ENCODE data around the gene TBC1D3I.
"Not testable (repeated sequence)": the region's sequence is repeated elsewhere in the genome, so short reads cannot be mapped to it uniquely, and the experiment has no call there.

Gene TBC1D3I

DNA sequence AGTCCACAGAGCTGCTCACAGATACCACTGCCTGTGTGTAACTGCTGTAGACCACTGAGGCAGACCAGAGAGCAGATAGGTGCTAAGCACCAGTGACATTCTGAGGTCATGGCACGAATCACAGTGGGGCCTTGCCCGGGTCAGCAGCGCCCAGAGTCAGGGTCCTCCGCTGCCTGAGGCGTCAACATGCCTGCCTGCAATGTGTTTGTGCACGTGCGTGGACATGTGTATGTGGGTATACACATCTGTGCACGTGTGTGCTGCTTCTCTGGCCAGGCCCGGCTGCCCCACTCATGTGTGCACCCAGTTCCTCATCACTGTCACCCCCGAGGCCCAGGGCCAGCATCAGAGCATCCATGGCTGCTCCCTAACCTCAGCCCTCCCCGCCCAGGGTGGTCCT lies at the start of gene TBC1D3I:
TSS of gene TBC1D3I (minus strand) at position 101 of the 400 bp plus-strand sequence. CDS start 1,585 bp downstream, outside the sequence.
- not testable (repeated sequence) for DNase-seq (ENCODE audit: low read depth)

DNA sequence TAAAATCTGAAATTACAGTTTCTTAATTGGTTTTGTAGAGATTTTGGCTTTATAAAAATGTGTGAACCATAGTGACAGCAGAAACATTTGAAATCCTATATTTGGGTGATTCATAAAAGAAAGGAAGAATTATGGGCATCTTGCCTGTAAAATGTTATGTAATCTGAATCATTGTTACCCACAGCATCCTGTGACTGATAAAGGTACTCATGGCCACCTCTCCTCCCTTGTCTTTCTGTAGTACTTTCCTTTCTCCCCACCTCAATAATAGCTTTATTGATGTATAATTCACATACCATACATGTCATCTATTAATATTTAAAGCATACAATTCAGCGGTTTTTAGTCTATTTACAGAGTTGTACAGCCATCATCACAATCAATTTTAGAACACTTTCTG lies 30.8 kb upstream of the TBC1D3I start:
- DNase-seq (ENCODE audit: low read depth): not testable (repeated sequence)

DNA sequence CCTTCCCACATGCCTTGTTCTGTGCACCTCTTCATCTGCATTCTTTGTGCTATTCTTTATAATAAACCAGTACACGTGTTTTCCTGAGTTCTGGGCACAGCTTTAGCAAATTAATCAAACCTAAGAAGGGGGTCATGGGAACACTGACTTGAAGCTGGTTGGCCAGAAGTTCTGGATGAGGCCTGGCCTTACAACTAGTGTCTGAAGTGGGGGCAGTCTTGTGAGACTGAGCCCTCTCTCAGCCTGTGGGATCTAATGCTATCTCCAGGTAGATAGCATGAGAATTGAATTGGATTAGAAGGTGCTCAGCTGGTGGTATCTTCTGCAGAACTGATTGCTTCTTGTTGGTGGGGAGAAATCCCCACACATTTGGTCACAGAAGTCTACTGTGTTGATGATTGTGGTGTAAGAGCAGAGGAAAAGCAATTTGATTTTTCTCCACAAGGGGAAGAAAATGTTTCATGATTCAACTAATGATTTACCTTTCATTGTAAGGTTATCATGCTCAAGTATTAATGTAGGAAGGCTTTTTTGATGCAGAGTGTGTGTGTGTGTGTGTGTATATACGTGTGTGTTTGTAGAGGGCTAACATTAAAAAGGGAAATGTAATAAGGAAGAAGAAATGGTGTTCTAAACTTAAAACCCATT lies 25.7 kb upstream of the TBC1D3I start:
- DNase-seq (ENCODE audit: low read depth): not testable (repeated sequence)

DNA sequence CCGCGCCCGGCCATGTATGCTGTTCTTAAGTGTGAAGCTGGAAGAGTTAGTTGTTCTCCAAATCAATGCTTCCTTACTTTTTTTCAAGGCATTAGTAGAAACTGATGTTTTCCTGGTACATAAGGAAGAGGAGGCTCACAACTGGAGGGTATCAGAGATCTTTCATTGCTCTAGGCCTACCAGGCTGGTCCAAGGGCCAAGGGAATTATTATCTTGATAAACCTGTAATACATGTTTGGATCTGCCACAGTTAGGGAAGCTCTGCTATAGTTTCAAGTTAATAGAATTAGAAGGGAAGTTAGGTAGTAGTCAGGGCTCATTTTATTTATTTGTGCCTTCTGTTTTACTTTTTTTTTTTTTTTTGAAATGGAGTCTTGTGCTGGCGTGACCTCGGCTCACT lies 19.8 kb upstream of the TBC1D3I start:
- DNase-seq (ENCODE audit: low read depth): not testable (repeated sequence)

DNA sequence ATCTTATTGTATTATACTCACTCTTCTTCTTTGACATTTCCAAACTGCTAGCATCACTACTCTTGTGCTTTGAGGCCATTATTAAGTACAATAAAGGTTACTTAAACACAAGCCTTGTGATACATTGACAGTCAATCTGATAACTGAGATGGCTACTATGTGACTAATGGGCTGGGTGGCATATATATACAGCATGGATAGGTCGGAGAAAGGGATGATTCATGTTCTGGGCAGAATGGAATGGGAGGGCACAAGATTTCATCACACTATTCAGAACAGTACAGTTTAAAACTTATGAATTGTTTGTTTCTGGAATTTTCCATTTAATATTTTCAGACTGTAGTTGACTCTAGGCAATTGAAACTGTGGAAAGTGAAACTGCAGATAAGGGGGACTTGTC lies 18.9 kb upstream of the TBC1D3I start:
- DNase-seq (ENCODE audit: low read depth): not testable (repeated sequence)

DNA sequence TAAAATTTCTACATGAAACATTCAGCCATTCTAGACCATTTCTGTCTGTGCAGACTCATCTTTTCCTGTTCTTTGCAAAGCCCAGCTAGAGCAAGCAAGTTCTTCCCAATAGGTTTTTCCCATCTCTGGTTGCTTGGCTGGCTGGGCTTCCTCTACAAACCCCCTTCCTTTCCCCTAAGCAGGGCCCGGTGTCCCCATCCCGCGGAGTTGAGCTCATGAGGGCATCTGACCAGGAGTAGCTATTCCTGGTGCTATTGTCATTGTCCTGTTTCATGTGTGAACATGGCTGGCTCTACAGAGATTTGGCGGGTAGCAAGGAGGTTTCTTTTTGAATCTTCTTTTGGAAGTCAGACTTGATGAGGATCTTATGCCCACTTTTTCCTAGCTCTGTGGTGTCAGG lies 22.3 kb downstream of the TBC1D3I start:
- not testable (repeated sequence) for DNase-seq (ENCODE audit: low read depth)

DNA sequence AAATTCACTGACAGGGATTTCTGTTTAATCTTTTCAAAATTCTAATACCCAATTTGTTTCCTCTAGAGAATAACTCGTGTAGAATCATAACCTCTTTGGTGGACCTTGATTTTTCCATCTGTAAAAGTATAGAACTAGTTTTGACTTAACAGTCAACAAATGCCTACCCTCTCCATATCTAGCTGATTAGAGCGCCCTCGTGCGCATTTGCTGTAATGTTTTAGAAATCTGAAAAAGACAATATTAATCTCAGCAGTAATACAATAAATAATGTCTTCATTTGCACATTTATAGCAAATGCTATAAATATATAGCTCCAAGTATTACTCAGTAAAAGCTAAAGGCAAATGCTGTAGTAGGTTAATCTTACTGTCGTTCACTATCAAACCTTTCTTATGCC lies 34.7 kb downstream of the TBC1D3I start:
- DNase-seq (ENCODE audit: low read depth): not testable (repeated sequence)

DNA sequence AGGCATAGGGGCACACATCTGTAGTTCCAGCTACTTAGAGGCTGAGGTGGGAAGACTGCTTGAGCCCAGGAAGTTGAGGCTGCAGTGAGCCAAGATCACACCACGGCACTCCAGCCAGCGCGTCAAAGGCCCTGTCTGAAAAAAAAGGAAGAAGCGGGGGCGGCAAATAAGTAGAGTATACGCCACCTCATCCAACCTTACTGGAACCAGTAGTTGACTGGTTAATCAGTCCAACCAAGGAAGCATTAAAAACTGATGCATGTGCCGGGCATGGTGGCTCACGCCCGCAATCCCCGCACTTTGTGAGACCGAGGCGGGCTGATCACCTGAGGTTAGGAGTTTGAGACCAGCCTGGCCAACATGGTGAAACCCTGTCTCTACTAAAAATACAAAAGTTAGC lies 41.4 kb downstream of the TBC1D3I start:
- DNase-seq (ENCODE audit: low read depth): not testable (repeated sequence)

DNA sequence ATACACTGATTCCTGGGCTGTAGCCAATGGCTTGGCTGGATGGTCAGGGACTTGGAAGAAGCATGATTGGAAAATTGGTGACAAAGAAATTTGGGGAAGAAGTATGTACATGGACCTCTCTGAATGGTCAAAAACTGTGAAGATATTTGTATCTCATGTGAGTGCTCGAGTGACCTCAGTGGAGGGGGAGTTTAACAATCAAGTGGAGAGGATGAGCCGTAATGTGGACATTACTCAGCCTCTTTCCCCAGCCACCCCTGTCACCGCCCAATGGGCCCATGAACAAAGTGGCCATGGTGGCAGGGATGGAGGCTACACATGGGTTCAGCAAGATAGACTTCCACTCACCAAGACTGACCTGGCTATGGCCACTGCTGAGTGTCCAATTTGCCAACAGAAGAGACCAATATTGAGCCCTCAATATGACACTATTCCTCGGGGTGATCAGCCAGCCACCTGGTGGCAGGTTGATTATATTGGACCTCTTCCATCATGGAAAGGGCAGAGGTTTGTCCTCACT lies 42.7 kb downstream of the TBC1D3I start:
- not testable (repeated sequence) for DNase-seq (ENCODE audit: low read depth)

DNA sequence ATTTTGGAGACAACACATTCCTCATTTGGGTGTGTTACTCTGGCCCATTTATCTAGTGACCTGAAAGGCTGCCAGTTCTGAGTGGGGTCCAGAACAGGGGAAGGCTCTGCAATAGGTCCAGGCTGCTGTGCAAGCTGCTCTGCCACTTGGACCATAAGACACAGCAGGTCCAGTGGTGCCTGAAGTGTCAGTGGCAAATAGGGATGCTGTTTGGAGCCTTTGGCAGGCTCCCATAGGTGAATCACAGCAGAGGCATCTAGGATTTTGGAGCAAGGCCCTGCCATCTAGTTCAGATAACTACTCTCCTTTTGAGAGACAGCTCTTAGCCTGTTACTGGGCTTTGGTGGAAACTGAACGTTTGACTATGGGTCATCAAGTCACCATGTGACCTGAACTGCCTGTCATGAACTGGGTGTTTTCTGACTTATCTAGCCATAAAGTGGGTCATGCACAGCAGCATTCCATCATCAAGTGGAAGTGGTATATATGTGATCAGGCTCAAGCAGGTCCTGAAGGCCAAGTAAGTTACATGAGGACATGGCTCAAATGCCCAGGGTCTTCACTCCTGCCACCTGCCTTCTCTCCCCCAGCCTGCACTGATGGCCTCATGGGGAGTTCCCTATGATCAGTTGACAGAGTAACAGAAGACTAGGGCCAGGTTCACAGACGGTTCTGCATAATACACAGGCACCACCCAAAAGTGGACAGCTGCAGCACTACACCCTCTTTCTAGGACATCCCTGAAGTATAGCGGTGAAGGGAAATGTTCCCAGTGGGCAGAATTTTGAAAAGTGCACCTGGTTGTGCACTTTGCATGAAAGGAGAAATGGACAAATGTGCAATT lies 43.4 kb downstream of the TBC1D3I start:
- not testable (repeated sequence) for DNase-seq (ENCODE audit: low read depth)

DNA sequence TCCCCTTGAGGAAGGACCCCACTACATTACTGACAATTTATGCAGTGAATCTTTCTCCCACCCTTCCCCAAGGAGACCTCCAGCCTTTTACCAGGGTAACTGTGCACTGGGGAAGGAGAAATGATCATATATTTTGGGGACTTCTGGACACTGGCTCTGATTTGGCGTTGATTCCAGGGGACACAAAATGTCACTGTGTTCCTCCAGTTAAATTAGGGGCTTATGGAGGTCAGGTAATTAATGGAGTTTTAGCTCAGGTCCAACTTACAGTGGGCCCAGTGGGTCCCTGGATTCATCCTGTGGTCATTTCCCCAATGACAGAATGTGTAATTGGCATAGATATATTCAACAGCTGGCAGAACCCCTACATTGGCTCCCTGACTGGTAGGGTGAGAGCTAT lies 44.8 kb downstream of the TBC1D3I start:
- DNase-seq (ENCODE audit: low read depth): not testable (repeated sequence)

DNA sequence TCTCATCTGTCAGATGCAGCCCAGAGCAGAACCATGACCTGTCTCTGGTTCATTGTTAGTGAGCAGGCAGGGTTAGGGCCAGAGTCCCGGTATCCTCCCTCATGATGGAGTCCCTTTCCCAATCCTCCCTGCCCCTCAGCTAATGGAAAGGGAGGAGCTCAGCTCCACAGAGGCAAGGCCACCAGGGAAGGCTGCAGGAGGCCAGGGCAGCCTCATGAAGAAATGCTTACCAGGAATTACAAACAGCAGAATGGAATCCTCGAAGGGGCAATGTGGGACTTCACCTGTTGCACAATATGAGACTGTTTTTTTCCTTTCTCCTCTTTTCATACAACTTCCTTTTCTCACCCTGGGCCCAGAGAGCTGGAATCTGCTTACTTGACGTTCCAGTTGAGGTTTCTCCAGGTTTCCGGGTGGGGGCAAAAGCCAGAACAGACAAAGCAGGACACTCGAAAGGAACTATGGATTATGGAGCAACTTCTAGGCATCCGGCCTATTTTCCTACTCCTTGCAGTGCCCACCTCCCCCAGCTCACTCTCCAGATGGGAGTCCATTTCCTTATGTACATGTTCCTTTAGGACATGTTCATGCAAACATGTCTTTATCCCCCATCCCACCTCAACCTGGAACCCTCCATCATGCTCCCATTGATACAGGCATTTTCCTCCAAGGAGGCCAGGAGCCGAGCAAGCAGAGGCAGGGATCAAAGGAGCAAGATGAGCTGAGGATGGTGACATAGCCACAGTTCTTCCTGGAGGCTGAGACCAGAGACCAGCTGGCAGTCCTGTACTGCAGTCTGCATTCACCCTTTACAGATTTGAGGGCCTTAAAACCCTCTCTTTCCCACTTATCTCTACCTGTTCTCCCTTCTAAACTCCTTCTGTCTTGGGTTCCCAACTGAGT lies 48.7 kb downstream of the TBC1D3I start:
- DNase-seq (ENCODE audit: low read depth): not testable (repeated sequence)

DNA sequence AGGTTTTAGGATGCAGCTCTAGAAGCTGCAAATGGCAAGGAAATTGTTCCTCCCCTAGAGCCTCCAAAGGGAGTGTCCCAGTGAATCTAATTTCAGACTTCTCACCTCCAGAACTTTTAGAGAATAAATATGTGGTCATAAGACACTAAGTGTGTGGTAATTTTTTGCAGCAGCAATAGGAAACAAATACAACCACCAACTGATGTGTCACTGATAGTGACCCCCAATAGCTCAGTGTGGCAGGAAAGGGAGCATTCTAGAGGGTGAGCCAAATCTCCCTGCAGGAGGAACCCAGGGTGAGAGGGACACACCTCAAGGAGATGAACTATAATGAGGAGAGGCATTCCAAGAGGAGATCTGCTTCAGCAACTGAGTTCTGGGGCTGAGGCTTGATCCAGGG lies 49.5 kb downstream of the TBC1D3I start:
- no peak for DNase-seq (ENCODE audit: low read depth)

DNA sequence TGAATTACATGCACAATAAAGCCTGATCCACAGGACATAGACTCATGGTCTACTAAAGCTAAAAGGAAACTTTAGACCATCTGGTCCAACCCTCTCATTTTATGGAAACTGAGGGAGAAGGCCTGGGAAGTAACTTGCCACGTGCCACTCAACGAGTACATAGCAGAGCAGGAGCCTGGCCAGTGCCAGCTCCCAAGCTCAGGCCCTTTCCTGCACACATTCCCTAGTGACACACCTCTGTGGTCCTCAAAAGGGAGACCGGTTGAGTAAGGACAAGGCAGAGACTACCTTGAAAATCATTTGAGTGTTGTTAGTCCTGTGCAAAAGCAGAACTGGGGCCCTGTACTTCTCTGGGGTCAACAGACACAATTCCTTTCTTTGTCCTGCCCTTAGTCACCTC lies 50.7 kb downstream of the TBC1D3I start:
- no peak for DNase-seq (ENCODE audit: low read depth)

DNA sequence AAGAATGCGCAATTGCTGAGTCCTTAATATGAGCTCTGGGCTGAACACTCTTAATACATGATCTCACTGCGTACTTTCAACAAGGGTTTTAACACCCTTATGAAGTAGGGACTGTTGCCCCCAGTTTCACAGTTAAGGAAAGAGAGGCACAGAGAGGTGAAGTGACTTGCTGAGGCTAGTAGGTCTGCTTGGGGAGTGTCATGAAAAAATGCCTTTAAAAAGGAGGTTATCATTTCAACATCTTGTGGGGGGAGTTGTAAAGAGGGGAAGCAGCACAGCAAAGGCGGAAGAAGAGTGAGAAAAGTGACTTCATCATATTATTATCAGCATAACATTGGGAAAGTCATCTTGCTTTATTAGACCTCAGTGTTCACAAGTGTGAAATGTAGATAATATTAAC lies 51.4 kb downstream of the TBC1D3I start:
- no peak for DNase-seq (ENCODE audit: low read depth)

DNA sequence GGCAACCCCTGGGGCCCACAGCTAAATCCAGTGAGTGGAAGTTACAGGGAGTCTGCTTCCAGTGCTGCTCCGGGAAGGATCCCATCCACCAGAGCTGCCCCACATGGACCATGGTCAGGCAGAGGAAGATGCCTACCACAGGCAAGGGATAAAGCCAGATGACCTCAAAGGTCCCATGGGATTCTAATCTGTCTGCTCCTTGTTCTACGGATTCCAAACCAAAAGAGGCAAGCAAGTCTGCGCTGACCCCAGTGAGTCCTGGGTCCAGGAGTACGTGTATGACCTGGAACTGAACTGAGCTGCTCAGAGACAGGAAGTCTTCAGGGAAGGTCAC lies 52.1 kb downstream of the TBC1D3I start:
- DNase-seq (ENCODE audit: low read depth): no peak

DNA sequence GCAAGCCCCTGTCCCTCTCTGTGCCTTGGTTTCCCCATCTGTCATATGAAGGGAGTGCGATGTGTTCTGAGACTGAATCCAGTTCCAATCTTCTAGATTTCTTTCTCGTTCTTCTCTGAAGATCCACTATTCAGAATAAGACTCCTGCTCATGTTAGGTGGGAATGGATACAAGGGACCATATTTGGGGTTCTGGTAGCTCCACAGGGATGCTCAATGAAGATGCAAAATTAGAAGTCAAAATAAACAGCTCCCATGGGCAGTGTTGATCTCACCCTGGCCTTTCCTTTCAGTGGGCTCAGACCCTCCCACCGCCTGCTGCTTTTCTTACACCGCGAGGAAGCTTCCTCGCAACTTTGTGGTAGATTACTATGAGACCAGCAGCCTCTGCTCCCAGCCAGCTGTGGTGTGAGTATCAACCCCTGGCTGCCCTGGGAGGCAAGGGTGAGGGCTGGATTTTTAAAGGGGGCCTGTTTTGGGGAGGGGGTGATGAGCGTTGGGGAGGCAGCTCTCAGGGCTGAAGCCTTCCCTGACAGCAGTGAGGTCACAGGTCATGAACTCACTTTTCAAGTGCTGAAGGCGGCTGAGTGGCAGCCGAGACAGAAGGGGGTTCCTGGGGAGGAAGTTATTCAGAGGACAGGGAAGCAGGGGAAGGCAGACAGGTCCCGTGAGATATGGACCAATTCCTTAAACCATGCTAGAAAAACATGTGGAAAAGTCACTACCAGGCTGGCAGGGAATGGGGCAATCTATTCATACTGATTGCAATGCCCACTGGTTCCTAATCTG lies 52.7 kb downstream of the TBC1D3I start:
- DNase-seq (ENCODE audit: low read depth): not testable (repeated sequence)

DNA sequence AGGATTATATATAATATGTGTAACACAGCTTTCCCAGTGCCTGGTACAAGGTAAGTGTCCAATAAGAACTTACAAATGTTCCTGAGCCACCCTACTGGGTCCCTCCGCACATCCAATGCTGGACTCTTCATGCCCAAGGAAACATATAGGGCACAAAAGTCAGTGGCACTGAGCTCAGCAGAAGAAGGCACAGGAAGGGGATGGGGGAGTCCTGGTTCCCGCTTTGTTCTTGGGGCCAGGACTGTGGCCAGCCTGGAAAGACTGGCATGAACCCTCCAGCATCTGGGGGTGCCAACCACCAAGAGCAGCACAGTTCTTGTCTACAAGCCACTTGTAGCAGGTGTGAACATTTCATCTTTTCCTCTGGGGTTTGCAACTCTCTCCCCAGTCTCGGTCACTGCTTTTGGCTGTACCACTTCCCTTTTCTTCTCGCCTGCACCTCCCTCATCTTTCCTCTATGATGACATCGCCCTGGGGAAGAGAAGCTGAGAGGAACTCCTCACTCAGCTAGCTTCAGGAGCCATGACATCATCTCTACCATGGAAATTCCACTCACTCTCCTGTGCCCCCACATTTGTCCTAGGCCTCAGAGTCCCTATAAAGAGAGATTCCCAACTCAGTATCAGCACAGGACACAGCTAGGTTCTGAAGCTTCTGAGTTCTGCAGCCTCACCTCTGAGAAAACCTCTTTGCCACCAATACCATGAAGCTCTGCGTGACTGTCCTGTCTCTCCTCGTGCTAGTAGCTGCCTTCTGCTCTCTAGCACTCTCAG lies 53.7 kb downstream of the TBC1D3I start, which contains the start of gene CCL4L2:
TSS of gene CCL4L2 (plus strand) at position 625 of the 773 bp plus-strand sequence.
- not testable (repeated sequence) for DNase-seq (ENCODE audit: low read depth)

DNA sequence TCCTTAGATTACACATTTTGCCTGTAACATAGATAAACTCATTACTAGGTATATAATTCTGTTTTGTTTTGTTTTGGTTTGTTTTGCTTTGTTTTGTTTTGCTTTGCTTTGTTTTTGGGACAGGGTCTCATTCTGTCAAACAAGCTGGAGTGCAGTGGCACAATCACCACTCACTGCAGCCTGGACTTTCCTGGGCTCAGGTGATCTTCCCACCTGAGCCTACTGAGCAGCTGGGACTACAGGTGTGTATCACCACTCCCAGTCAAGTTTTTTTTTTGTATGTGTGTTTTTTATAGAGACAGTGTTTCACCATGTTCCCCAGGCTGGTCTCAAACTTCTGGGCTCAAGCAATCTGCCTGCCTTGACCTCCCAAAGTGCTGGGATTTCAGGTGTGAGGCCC lies 54.8 kb downstream of the TBC1D3I start:
- no peak for DNase-seq (ENCODE audit: low read depth)

DNA sequence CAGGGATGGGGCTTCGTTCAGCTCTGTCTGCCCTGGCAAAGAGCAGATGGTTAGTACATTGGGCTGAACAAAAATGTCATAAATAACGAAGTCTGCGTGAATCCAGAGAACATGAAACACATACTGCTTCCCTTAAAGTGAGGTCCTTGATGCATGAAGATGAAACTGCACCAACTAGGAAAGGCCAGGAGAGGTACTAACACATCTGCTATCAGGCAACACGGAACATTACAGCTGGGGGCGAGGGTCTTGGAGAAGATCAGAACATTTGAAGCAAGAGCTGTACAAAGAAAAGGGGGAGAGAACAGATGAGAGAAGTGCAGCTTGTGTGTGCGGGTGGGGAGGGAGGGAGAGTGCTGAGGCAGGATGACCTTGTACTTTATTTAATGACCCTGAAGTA lies 57.0 kb downstream of the TBC1D3I start:
- not testable (repeated sequence) for DNase-seq (ENCODE audit: low read depth)

DNA sequence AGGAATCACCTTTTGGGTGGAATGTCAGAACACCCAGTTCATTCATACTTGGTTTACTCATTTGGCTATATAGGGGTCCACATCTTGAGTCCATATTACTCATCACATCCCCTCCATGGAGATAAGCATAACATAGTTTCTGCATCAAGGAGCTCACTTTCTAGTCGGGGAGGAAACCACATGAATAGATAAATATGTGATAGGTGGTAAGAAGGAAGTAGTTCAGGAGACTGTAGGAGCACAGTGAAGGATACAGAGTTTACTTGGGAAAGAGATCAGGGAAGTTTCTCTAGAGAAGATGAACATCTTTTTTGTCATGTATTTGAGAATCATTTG lies 57.9 kb downstream of the TBC1D3I start:
- DNase-seq (ENCODE audit: low read depth): not testable (repeated sequence)
